Ectodermal cell (in vitro differentiated cells): ENCODE results near the gene UQCRFS1.
"Not testable (repeated sequence)": the region's sequence is repeated elsewhere in the genome, so short reads cannot be mapped to it uniquely, and the experiment has no call there.

Source experiments
- H3K27ac ChIP-seq: 2 replicates; pipeline ENCODE4 v1.7.0; 2013; ENCODE audit warnings: mild to moderate bottlenecking, low read depth, low read length; ENCODE audit not compliant: insufficient read depth, poor library complexity, severe bottlenecking
- H3K27me3 ChIP-seq: 2 replicates; pipeline ENCODE4 v1.7.0; 2013; ENCODE audit warnings: mild to moderate bottlenecking, low read length; ENCODE audit not compliant: insufficient read depth, control insufficient read depth, poor library complexity, severe bottlenecking
- H3K36me3 ChIP-seq: one replicate; pipeline ENCODE4 v1.7.0; 2013; ENCODE audit warnings: low read length; ENCODE audit not compliant: control insufficient read depth, insufficient read depth
- H3K4me1 ChIP-seq: one replicate; pipeline ENCODE4 v1.7.0; 2013; ENCODE audit warnings: low read length; ENCODE audit not compliant: control insufficient read depth, insufficient read depth
- H3K4me3 ChIP-seq: 2 replicates; pipeline ENCODE4 v1.7.0; 2013; ENCODE audit warnings: low read depth, low read length, control low read depth; ENCODE audit not compliant: insufficient read depth
- H3K9me3 ChIP-seq: 2 replicates; pipeline ENCODE4 v1.7.0; 2013; ENCODE audit warnings: mild to moderate bottlenecking, low read length, moderate library complexity; ENCODE audit not compliant: control insufficient read depth
- WGBS, 2 experiments: methylation state at CpG; one replicate each; pipeline ENCODE4 v1.1.7; 2013; ENCODE audit warnings: missing lambda C conversion rate in 2 of 2; 5-methylcytosine and 5-hydroxymethylcytosine counted together

The UQCRFS1 gene

GRCh38 chr19:29247872-29248271 lies 34.9 kb upstream of the UQCRFS1 start:
- H3K27me3 ChIP-seq = no peaks in the 10 kb centered on the region
- H3K36me3 ChIP-seq = no peaks in the 10 kb centered on the region
- no peak overlapping the region for H3K4me3 ChIP-seq
- no peak overlapping the region for H3K27ac ChIP-seq
- H3K4me1 ChIP-seq = peaks cover 6% of the 10 kb centered on the region
- H3K9me3 ChIP-seq = no peaks in the 10 kb centered on the region
- WGBS, 2 experiments = 52 to 55% methylated on average over 9 of the region's 9 CpGs

GRCh38 chr19:29247471-29247870 lies 34.5 kb upstream of the UQCRFS1 start:
- Histone ChIP-seq H3K4me3 (no peak overlapping the region), H3K27ac (no peak overlapping the region), H3K36me3 (no peaks in the 10 kb centered on the region), H3K27me3 (no peaks in the 10 kb centered on the region), H3K4me1 (peaks cover 6% of the 10 kb centered on the region), H3K9me3 (no peaks in the 10 kb centered on the region)
- WGBS, 2 experiments = 89 to 91% methylated on average over 9 of the region's 9 CpGs

- H3K9me3 ChIP-seq = no peaks in the 10 kb centered on the region
- H3K27me3 ChIP-seq = no peaks in the 10 kb centered on the region
- H3K27ac ChIP-seq = no peak overlapping the region
- WGBS, 2 experiments = 91 to 92% methylated on average over 3 of the region's 3 CpGs
- H3K4me3 ChIP-seq = no peak overlapping the region
- peaks cover 6% of the 10 kb centered on the region for H3K4me1 ChIP-seq
- no peaks in the 10 kb centered on the region for H3K36me3 ChIP-seq
Observed at GRCh38 chr19:29247051-29247450, 34.1 kb upstream of the UQCRFS1 start.

GRCh38 chr19:29245215-29245614 lies 32.3 kb upstream of the UQCRFS1 start:
- H3K36me3 ChIP-seq = no peaks in the 10 kb centered on the region
- no peak overlapping the region for H3K27ac ChIP-seq
- 93 to 94% methylated on average over 6 of the region's 6 CpGs for WGBS, 2 experiments

GRCh38 chr19:29241324-29241723 lies 28.4 kb upstream of the UQCRFS1 start:
- Histone ChIP-seq H3K4me1 (no peaks in the 10 kb centered on the region), H3K36me3 (no peaks in the 10 kb centered on the region), H3K27ac (no peak overlapping the region), H3K4me3 (no peak overlapping the region), H3K9me3 (no peaks in the 10 kb centered on the region), H3K27me3 (no peaks in the 10 kb centered on the region)

More at GRCh38 chr19:29245215-29245614, 32.3 kb upstream of the UQCRFS1 start:
- Histone ChIP-seq H3K9me3 (no peaks in the 10 kb centered on the region), H3K27me3 (no peaks in the 10 kb centered on the region), H3K4me3 (no peak overlapping the region), H3K4me1 (peaks cover 6% of the 10 kb centered on the region)

GRCh38 chr19:29239213-29239776 lies 26.3 kb upstream of the UQCRFS1 start:
- Histone ChIP-seq H3K27me3 (no peaks in the 10 kb centered on the region), H3K4me3 (no peak overlapping the region), H3K4me1 (no peaks in the 10 kb centered on the region), H3K27ac (no peak overlapping the region), H3K36me3 (no peaks in the 10 kb centered on the region), H3K9me3 (no peaks in the 10 kb centered on the region)
- 82 to 85% methylated on average over 2 of the region's 2 CpGs for WGBS, 2 experiments

- WGBS, 2 experiments = 90% methylated on average over 5 of the region's 5 CpGs
- Histone ChIP-seq H3K27me3 (no peaks in the 10 kb centered on the region), H3K36me3 (no peaks in the 10 kb centered on the region), H3K9me3 (no peaks in the 10 kb centered on the region), H3K4me1 (no peaks in the 10 kb centered on the region), H3K4me3 (no peak overlapping the region), H3K27ac (no peak overlapping the region)
Observed at GRCh38 chr19:29233591-29233990, 20.6 kb upstream of the UQCRFS1 start.

GRCh38 chr19:29232315-29232852 lies 19.4 kb upstream of the UQCRFS1 start:
- no peaks in the 10 kb centered on the region for H3K9me3 ChIP-seq
- no peaks in the 10 kb centered on the region for H3K36me3 ChIP-seq
- 82 to 85% methylated on average over 3 of the region's 3 CpGs for WGBS, 2 experiments
- H3K27ac ChIP-seq = no peak overlapping the region
- H3K27me3 ChIP-seq = no peaks in the 10 kb centered on the region
- no peaks in the 10 kb centered on the region for H3K4me1 ChIP-seq
- H3K4me3 ChIP-seq = no peak overlapping the region

GRCh38 chr19:29231306-29231705 lies 18.4 kb upstream of the UQCRFS1 start:
- 83 to 95% methylated on average over 2 to 3 of the region's 6 CpGs for WGBS, 2 experiments
- not testable (repeated sequence) for H3K4me1 ChIP-seq, H3K27me3 ChIP-seq, H3K9me3 ChIP-seq, H3K36me3 ChIP-seq, H3K4me3 ChIP-seq, H3K27ac ChIP-seq

GRCh38 chr19:29217616-29218015 lies 4.7 kb upstream of the UQCRFS1 start:
- WGBS, 2 experiments = 80 to 84% methylated on average over 7 of the region's 7 CpGs
- no peaks in the 10 kb centered on the region for H3K4me1 ChIP-seq
- H3K36me3 ChIP-seq = no peaks in the 10 kb centered on the region
- no peak overlapping the region for H3K27ac ChIP-seq
- no peaks in the 10 kb centered on the region for H3K27me3 ChIP-seq
- H3K9me3 ChIP-seq = no peaks in the 10 kb centered on the region
- no peak overlapping the region for H3K4me3 ChIP-seq

- Histone ChIP-seq H3K27me3 (no peaks in the 10 kb centered on the region), H3K4me3 (no peak overlapping the region), H3K27ac (no peak overlapping the region), H3K9me3 (no peaks in the 10 kb centered on the region), H3K4me1 (peaks cover 3% of the 10 kb centered on the region), H3K36me3 (no peaks in the 10 kb centered on the region)
- 77 to 79% methylated on average over 4 of the region's 4 CpGs for WGBS, 2 experiments
Observed at GRCh38 chr19:29216021-29216420, 3.1 kb upstream of the UQCRFS1 start.
